Common myeloid progenitor, CD34-positive (primary cell): ENCODE measurements around the gene ELOVL7.

Source experiments
- CTCF ChIA-PET: fragments of 350-600 bp; sonication (Branson Sonifier 250); formaldehyde crosslinking; loops from one replicate; lab custom pipeline; 2021; ENCODE audit warnings: antibody characterized with exemption; lab: Charles Lee
- POLR2A ChIA-PET: fragments of 350-600 bp; sonication (Branson Sonifier 250); formaldehyde crosslinking; loops from one replicate; lab custom pipeline; 2021; ENCODE audit warnings: antibody characterized with exemption; lab: Charles Lee
- DNase-seq, 3 donors: peaks; one replicate each; pipeline versions ENCODE4 v3.0.0 to v3.0.0-alpha.2; 2013
- H3K27ac ChIP-seq, 2 experiments: 1 replicate in 1 of 2; 2 replicates in 1 of 2; pipeline ENCODE4 v1.7.0; 2013; ENCODE audit warnings: inconsistent platforms in 2 of 2, low read length in 2 of 2, mild to moderate bottlenecking in 2 of 2, low read depth in 1 of 2, moderate library complexity in 1 of 2; ENCODE audit not compliant: severe bottlenecking in 2 of 2, insufficient read depth in 1 of 2, poor library complexity in 1 of 2
- H3K27me3 ChIP-seq, 5 experiments: replicated peaks in 2 of 5; 1 replicate in 3 of 5; 2 replicates in 2 of 5; pipeline versions ENCODE4 v1.6.1 to v1.7.0; 2013; ENCODE audit warnings: low read length in 4 of 5, mild to moderate bottlenecking in 2 of 5, moderate library complexity in 2 of 5, inconsistent platforms in 1 of 5; ENCODE audit not compliant: insufficient read depth in 5 of 5, control insufficient read depth in 4 of 5
- H3K36me3 ChIP-seq, 4 experiments: 1 replicate in 2 of 4; 2 replicates in 2 of 4; pipeline versions ENCODE4 v1.6.1 to v1.7.0; 2013; ENCODE audit warnings: low read length in 3 of 4, control low read depth in 1 of 4, mild to moderate bottlenecking in 1 of 4; ENCODE audit not compliant: control insufficient read depth in 4 of 4, insufficient read depth in 4 of 4
- H3K4me1 ChIP-seq, 4 experiments: 1 replicate in 3 of 4; 2 replicates in 1 of 4; pipeline versions ENCODE4 v1.6.1 to v1.7.1; 2013; ENCODE audit warnings: low read length in 3 of 4, mild to moderate bottlenecking in 3 of 4, control low read depth in 1 of 4, inconsistent platforms in 1 of 4, moderate library complexity in 1 of 4; ENCODE audit not compliant: control insufficient read depth in 4 of 4, insufficient read depth in 4 of 4; ENCODE audit errors: control extremely low read depth in 1 of 4
- H3K4me3 ChIP-seq, 7 experiments: 1 replicate in 4 of 7; 2 replicates in 3 of 7; pipeline versions ENCODE4 v1.5.1 to v1.7.0; 2013; ENCODE audit warnings: mild to moderate bottlenecking in 7 of 7, low read length in 6 of 7, moderate library complexity in 6 of 7, inconsistent platforms in 2 of 7, low read depth in 2 of 7, control low read depth in 1 of 7; ENCODE audit not compliant: insufficient read depth in 4 of 7, control insufficient read depth in 1 of 7; ENCODE audit errors: extremely low read depth in 1 of 7
- H3K9me3 ChIP-seq, 5 experiments: 1 replicate in 4 of 5; 2 replicates in 1 of 5; pipeline versions ENCODE4 v1.6.1 to v1.7.1; 2013; ENCODE audit warnings: low read length in 4 of 5, mild to moderate bottlenecking in 2 of 5, inconsistent platforms in 1 of 5, low read depth in 1 of 5, moderate library complexity in 1 of 5; ENCODE audit not compliant: control insufficient read depth in 4 of 5, insufficient read depth in 2 of 5; ENCODE audit errors: control extremely low read depth in 1 of 5
- WGBS: methylation state at CpG from one replicate; pipeline ENCODE4 v1.1.5; 2013; ENCODE audit not compliant: insufficient coverage; 5-methylcytosine and 5-hydroxymethylcytosine counted together

ELOVL7 gene

DNA sequence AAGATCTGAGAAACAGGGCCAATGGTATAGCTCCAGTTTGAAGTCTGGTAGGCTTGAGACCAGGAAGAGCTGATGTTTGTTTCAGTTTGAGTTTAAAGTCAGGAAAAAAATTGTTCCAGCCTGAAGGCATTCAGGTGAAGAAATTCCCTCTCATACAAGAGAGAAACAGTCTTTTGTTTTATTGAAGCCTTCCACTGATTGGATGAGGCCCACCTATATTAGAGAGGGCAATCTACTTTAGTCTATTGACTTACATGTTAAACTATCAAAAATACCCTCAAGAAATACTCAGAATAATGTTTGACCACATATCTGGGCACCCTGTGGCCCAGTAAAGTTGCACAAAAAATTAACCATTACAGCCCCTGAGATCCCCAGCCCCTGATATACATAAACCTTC, 138.9 kb downstream of the ELOVL7 start:
- Histone ChIP-seq H3K4me1 (peaks cover 5 to 13% (median 10%) of the 10 kb centered on the region in 4 experiments), H3K4me3 (no peak overlapping the region), H3K36me3 (no peaks in the 10 kb centered on the region), H3K27me3 (no peaks in the 10 kb centered on the region), H3K27ac (no peak overlapping the region), H3K9me3 (peaks cover 0 to 2% (median 0%) of the 10 kb centered on the region in 5 experiments)
- ChIA-PET POLR2A (no interaction called here), CTCF (interaction anchor here (0.9 to 10.4 kb wide), 3 partner anchors 13 to 27 kb away, joined by 3 to 80 read pairs (median 4); no protein-coding TSS in a partner anchor)
- no peak for DNase-seq

DNA sequence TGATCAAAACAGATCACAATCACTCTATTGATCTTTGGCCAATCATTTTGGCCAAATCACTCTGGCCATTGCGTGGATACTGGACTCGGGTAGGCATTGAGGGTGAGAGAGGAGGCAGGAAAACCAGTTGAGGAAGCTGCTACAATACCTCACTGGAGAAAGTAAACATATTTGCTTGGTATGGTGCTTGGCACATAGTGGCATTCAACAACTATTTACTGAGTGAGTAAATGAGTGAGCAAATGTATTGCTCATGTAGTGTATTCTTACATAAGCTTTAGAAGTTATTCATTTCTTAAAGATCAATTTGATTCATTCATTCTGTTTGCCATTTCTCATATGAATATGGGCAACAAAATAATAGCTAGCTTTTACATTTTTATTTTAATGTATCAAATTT, 140.1 kb downstream of the ELOVL7 start:
- Histone ChIP-seq H3K9me3 (peaks cover 0 to 2% (median 0%) of the 10 kb centered on the region in 5 experiments), H3K27ac (no peak overlapping the region), H3K4me1 (peaks cover 7 to 18% (median 11%) of the 10 kb centered on the region in 4 experiments), H3K36me3 (no peaks in the 10 kb centered on the region), H3K27me3 (no peaks in the 10 kb centered on the region), H3K4me3 (no peak overlapping the region)
- ChIA-PET CTCF (interaction anchor here (10.4 kb wide), 1 partner anchor 17 kb away, joined by 80 read pairs; no protein-coding TSS in a partner anchor), POLR2A (no interaction called here)
- DNase-seq, result no peak
- no CpG with 5 or more reads among the region's 2 CpGs for WGBS
